HL-60/S4 (cell line): Measurements from ENCODE around the gene SYCN.

Experiments
- in situ Hi-C: fragments of 300-500 bp; cut with MboI; formaldehyde crosslinking; loops from 2 replicates; pipeline ENCODE4 v1.14.3; 2022; ENCODE audit warnings: low sequenced_read_pairs

The SYCN gene

GRCh38 chr19:39172700-39173501 lies 31.2 kb downstream of the SYCN start:
- in situ Hi-C loops: no loop called here

- in situ Hi-C loops: no loop called here
Measured at GRCh38 chr19:39171479-39172465, 32.3 kb downstream of the SYCN start.

- in situ Hi-C loops: no loop called here
Measured at GRCh38 chr19:39170386-39171231, 33.5 kb downstream of the SYCN start.

DNA sequence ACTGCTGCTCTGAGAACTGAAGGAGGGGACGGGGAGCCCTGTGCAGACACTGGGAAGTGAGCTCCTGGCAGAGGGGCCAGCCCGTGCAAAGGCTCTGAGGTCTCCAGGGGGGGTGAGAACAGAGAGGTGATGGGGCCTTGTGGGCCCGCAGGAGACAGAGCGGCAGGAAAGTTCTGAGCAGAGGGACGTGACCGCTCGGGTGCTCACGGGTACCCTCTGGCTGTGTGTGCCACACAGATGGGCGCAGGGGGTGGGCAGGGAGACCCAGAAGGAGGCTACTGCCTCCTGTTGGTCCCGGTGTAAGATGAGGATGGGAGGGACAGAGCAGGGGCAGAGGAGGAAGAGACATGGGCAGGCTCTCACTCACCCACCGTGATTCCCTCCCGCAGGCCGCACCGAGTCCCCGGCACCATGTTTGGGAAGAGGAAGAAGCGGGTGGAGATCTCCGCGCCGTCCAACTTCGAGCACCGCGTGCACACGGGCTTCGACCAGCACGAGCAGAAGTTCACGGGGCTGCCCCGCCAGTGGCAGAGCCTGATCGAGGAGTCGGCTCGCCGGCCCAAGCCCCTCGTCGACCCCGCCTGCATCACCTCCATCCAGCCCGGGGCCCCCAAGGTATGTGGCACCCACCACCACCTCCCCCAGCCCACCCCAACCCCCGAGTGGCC lies 34.8 kb downstream of the SYCN start:
- in situ Hi-C loops: no loop called here

- in situ Hi-C loops: no loop called here
Measured at GRCh38 chr19:39168258-39169142, 35.6 kb downstream of the SYCN start.

DNA sequence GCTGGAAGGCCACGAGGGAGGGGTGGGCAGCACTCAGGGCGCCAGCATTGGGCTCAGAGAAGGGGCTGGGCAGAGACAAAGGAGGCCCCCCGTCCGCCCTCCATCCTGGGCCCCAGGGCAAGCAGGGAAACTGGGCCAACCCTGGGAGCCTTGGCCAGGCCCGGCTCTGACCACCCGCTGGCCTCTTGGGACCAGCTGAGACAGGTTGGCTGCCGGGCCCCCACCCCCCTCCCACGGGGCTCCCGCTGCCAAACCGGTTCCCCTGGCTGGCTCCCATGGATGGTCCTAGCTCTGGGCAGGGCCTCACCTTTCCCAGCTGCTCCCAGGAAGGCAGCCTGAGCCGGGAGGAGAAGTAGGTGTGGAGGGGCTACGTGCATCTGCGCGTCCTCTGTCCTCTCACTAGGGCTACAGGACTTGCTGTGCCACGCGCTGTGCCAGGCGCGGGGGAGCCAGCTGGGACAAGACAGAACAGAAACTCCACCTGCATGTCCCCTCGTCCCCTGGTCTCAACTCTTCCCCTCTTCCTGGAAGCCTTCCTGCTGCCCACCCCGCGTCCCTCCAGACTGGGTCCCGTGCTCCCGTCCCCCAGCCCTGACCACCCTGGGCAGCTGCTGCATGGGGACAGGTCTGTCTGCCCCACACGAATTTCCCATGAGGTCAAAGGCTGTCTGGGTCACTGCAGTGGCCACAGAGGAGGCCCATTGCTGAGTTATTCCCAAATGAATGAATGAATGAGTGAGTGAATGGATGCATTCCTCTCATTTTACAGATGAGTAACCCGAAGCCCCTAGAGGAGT lies 36.4 kb downstream of the SYCN start:
- in situ Hi-C loops: no loop called here

GRCh38 chr19:39166571-39167391 lies 37.3 kb downstream of the SYCN start:
- in situ Hi-C loops: no loop called here

GRCh38 chr19:39165857-39166256 lies 38.2 kb downstream of the SYCN start:
- in situ Hi-C loops: no loop called here

- in situ Hi-C loops: no loop called here
Measured at GRCh38 chr19:39164289-39164688, 39.8 kb downstream of the SYCN start.

- in situ Hi-C loops: no loop called here
Measured at GRCh38 chr19:39163621-39164020, 40.4 kb downstream of the SYCN start.

GRCh38 chr19:39162441-39163043 lies 41.5 kb downstream of the SYCN start:
- in situ Hi-C loops: no loop called here

- in situ Hi-C loops: no loop called here
Measured at GRCh38 chr19:39160889-39161672, 43.0 kb downstream of the SYCN start.

DNA sequence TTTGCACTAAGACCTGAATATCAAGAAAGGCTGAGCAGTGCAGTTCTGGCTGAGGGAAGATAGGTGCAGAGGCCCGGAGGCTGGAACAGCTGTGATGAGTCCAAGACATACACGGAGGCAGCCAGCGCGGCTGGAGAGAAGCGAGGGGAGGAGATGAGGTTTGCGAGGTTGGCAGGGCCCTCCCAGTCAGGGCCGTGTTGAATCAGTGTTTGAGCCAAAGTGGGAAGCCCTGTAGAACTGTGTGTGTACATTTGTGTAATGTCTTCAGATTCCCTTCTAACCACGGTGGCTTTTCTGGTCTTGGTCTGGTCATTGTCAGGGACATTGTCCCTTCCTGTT lies 43.6 kb downstream of the SYCN start:
- in situ Hi-C loops: no loop called here

GRCh38 chr19:39158646-39159260 lies 45.3 kb downstream of the SYCN start:
- in situ Hi-C loops: no loop called here

- in situ Hi-C loops: no loop called here
Measured at GRCh38 chr19:39157997-39158389, 46.1 kb downstream of the SYCN start.

DNA sequence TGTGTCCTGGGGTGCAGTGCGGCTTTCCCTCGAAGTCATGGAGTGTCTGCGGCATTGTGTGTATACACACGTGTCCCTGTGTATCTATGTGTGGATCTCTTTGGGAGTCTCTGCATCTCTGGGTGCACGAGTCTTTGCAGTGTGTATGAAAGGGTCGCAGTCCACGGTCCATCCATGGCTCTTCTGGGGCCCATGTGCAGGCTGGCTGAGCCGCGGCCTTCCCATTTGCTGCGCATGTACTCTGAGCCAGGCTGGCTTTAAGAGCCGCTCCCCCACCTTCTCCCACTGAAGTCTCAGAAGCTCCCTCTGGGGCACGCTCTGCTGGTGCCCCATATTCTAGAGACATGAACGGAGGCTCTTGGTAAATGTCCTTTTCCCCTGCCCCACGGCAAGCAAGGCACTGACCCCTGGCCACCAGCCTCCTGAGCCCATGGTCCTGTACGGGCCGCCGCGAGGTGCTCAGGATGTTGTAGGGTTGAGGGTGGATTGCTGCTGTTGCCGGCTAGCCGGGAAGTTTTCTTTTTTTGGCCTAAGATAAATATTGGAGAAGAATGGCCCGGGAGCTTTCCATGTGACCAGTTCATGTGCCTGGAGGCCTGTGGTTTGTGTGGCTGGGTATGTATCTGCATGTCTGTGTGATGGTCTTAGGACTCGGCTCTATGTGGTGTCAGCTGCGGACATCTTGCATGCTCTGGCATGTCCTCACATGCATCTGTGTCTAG lies 46.6 kb downstream of the SYCN start:
- in situ Hi-C loops: no loop called here
